Ishikawa (cell line): ENCODE measurements around the gene SPRN.

Experiments
- CEBPB ChIP-seq: IDR thresholded peaks from 2 replicates; pipeline ENCODE4 v1.6.1; 2012
- CREB1 ChIP-seq: IDR thresholded peaks from 2 replicates; pipeline ENCODE4 v1.6.1; 2012; ENCODE audit warnings: low read depth
- EGR1 ChIP-seq: IDR thresholded peaks from 2 replicates; pipeline ENCODE4 v1.6.1; 2012
- EP300 ChIP-seq: IDR thresholded peaks from 2 replicates; pipeline ENCODE4 v1.6.1; 2012; ENCODE audit warnings: borderline replicate concordance
- FOXM1 ChIP-seq: IDR thresholded peaks from 2 replicates; pipeline ENCODE4 v1.6.1; 2012; ENCODE audit warnings: low read depth, borderline replicate concordance
- MAX ChIP-seq: IDR thresholded peaks from 2 replicates; pipeline ENCODE4 v1.6.1; 2012
- NFIC ChIP-seq: IDR thresholded peaks from 2 replicates; pipeline ENCODE4 v1.6.1; 2012
- RAD21 ChIP-seq: IDR thresholded peaks from 2 replicates; pipeline ENCODE4 v1.6.1; 2012; ENCODE audit warnings: low read depth
- TAF1 ChIP-seq: IDR thresholded peaks from 2 replicates; pipeline ENCODE4 v1.6.1; 2012; ENCODE audit warnings: low read depth, mild to moderate bottlenecking
- TCF12 ChIP-seq: IDR thresholded peaks from 2 replicates; pipeline ENCODE4 v1.6.1; 2012; ENCODE audit warnings: low read depth
- TEAD4 ChIP-seq: IDR thresholded peaks from 2 replicates; pipeline ENCODE4 v1.6.1; 2012
- YY1 ChIP-seq: IDR thresholded peaks from 2 replicates; pipeline ENCODE4 v1.6.1; 2012; ENCODE audit warnings: low read depth
- ZBTB7A ChIP-seq: IDR thresholded peaks from 2 replicates; pipeline ENCODE4 v1.6.1; 2012; ENCODE audit warnings: low read depth
- TF ChIP-seq, protein P1 (sequence below): IDR thresholded peaks from 2 replicates; pipeline ENCODE4 v1.6.1; 2012; ENCODE audit warnings: low read depth, mild to moderate bottlenecking
- TF ChIP-seq, protein P2 (sequence below): IDR thresholded peaks from 2 replicates; pipeline ENCODE4 v1.6.1; 2012

The SPRN gene

GRCh38 chr10:133411523-133412380 lies 12.7 kb downstream of the SPRN start:
- TF ChIP-seq EP300 = no peak
- TF ChIP-seq YY1 = no peak
- TF ChIP-seq RAD21 = no peak
- no peak for TF ChIP-seq FOXM1
- no peak for TF ChIP-seq TEAD4
- no peak for TF ChIP-seq ZBTB7A
- no peak for TF ChIP-seq NFIC
- TF ChIP-seq TAF1 = no peak
- TF ChIP-seq MAX = no peak
- TF ChIP-seq TCF12 = no peak
- no peak for TF ChIP-seq CREB1

DNA sequence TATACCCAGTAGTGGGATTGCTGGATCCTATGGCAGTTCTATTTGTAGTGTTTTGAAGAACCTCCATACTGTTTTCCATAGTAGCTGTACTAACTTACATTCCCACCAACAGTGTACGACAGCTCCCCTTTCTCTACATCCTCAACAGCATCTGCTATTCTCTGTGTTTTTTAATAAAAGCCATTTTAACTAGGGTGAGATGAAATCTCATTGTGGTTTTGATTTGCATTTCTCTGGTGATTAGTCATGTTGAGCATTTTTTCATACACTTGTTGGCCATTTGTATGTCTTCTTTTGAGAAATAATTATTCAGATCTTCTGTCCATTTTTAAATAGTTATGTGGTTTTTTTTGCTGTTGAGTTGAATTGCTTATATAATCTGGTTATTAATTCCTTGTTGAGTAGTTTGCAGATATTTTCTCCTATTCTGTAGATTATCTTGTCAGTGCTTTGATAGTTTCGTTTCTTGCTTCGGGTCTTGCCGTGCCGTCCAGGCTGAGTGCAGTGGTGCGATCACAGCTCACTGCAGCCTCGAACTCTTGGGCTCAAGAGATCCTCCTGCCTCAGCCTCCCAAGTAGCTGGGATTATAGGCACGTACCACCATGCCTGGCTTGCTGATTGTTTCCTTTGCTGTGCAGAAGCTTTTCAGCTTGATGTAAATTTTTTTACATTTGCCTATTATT lies 18.4 kb downstream of the SPRN start:
- TF ChIP-seq NFIC (no peak), EGR1 (no peak), EP300 (no peak)
- TF ChIP-seq, protein P1, sequence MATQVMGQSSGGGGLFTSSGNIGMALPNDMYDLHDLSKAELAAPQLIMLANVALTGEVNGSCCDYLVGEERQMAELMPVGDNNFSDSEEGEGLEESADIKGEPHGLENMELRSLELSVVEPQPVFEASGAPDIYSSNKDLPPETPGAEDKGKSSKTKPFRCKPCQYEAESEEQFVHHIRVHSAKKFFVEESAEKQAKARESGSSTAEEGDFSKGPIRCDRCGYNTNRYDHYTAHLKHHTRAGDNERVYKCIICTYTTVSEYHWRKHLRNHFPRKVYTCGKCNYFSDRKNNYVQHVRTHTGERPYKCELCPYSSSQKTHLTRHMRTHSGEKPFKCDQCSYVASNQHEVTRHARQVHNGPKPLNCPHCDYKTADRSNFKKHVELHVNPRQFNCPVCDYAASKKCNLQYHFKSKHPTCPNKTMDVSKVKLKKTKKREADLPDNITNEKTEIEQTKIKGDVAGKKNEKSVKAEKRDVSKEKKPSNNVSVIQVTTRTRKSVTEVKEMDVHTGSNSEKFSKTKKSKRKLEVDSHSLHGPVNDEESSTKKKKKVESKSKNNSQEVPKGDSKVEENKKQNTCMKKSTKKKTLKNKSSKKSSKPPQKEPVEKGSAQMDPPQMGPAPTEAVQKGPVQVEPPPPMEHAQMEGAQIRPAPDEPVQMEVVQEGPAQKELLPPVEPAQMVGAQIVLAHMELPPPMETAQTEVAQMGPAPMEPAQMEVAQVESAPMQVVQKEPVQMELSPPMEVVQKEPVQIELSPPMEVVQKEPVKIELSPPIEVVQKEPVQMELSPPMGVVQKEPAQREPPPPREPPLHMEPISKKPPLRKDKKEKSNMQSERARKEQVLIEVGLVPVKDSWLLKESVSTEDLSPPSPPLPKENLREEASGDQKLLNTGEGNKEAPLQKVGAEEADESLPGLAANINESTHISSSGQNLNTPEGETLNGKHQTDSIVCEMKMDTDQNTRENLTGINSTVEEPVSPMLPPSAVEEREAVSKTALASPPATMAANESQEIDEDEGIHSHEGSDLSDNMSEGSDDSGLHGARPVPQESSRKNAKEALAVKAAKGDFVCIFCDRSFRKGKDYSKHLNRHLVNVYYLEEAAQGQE = no peak

GRCh38 chr10:133405272-133405671 lies 19.2 kb downstream of the SPRN start:
- TF ChIP-seq TAF1 (no peak), RAD21 (no peak), ZBTB7A (no peak), TCF12 (no peak), EGR1 (no peak), MAX (no peak), CREB1 (no peak), CEBPB (no peak), EP300 (no peak), TEAD4 (no peak), YY1 (no peak), NFIC (no peak), FOXM1 (no peak)
- TF ChIP-seq, protein P1 = no peak
- TF ChIP-seq, protein P2, sequence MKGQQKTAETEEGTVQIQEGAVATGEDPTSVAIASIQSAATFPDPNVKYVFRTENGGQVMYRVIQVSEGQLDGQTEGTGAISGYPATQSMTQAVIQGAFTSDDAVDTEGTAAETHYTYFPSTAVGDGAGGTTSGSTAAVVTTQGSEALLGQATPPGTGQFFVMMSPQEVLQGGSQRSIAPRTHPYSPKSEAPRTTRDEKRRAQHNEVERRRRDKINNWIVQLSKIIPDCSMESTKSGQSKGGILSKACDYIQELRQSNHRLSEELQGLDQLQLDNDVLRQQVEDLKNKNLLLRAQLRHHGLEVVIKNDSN = no peak

GRCh38 chr10:133403784-133404183 lies 20.6 kb downstream of the SPRN start:
- TF ChIP-seq NFIC (no peak), CREB1 (no peak), TEAD4 (no peak), CEBPB (no peak)

- TF ChIP-seq CEBPB (no peak), NFIC (no peak), RAD21 (no peak), TEAD4 (no peak), TAF1 (no peak)
- TF ChIP-seq, protein P2 = no peak
Measured at GRCh38 chr10:133403359-133403758, 21.1 kb downstream of the SPRN start.
